HG03469 (cell line): ENCODE data around the gene CXCL10.
"Not testable (repeated sequence)": the region's sequence is repeated elsewhere in the genome, so short reads cannot be mapped to it uniquely, and the experiment has no call there.

ENCODE experiments used
- ATAC-seq: cut with Tn5 transposase; IDR thresholded peaks from one replicate; pipeline ENCODE4 v1.9.1; 2021; ENCODE audit warnings: mild to moderate bottlenecking, moderate library complexity, moderate number of reproducible peaks; ENCODE audit not compliant: unreplicated experiment

CXCL10 gene

DNA sequence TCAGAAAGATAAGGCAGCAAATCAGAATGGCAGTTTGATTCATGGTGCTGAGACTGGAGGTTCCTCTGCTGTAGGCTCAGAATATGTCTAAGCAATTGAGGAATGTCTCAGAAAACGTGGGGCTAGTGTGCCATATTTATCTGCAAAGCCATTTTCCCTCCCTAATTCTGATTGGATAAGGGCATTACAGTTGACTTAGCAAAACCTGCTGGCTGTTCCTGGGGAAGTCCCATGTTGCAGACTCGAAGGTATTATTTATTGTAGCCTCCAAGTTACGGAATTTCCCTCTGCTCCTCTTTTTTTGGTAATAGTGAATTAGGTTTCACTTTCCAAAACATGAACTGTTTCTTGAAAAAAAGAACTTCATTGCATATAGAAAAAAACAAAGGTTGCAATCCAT is at the start of gene CXCL10:
CXCL10 (minus strand) TSS at position 109 of the 400 bp plus-strand sequence; CDS start at position 43, 66 bp downstream.
- no peak for ATAC-seq

DNA sequence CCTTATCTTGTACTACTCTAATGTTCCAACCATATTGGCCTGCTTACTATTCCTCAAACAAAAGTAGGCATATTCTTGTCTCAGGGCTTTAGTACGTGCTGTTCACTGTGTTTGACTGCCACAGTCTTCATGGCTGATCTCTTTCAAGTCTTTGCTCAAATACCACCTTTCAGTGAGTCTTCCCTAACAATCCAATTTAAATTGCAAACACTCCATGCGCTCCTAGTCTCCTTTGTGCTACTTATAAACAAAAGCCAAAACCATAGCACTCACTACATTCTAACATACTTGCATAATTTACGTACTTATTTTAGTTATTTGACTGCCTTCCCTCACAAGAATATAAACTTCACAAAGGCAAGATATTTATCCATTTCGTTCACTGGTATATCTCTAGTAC is 49.5 kb upstream of the CXCL10 start:
- no peak for ATAC-seq

DNA sequence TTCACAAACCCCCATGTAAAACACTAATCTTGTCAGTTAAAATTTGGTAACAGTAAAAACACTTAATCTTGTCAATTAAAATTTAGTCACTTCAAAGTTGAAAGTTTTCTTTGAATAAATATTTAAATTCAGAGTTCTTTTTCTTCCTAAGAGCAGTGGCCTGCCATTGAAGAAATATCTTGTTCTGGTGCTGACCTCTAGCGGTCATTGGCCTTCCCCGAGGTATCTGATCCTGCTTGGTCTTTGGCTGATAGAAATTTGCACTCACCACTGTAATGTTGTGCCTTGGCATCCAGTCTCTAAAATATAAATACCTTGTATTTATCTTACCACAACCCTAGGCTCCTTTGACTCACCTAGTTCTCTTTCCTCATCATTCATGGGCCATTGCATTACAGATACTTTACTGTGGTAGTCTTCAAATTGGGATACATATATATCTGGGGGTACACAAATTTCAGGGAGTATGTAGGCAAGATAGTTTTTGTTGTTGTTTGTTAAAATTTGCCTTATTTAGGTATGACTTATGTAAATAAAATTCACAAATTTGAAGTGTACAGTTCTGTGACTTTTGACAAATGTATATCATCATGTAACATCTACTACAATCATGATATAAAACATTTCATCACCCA is 44.5 kb upstream of the CXCL10 start:
- ATAC-seq = peak; percentile 67

DNA sequence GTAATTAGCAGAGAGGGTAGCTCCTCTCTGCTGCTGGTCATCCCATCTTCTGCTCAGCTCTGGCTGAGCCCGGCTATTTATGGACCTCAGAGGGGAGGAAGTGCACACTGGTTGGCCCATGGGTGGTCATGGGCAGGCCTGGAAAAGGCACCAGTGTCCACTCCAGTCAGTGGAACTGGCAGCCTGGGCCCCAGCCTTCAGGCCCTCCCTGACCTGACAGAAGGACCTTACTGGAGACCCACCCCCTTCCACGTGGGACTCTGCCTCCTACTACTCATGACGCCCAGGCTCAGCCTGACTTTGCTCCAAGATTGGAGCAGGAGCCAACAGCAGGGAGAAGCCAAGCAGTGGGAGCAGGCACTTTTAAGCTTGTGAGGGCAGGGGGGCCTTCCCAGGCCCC is 43.2 kb upstream of the CXCL10 start:
- no peak for ATAC-seq

- peak; percentile 49 for ATAC-seq
Observed at GRCh38 chr4:76061982-76062381, 38.7 kb upstream of the CXCL10 start.

DNA sequence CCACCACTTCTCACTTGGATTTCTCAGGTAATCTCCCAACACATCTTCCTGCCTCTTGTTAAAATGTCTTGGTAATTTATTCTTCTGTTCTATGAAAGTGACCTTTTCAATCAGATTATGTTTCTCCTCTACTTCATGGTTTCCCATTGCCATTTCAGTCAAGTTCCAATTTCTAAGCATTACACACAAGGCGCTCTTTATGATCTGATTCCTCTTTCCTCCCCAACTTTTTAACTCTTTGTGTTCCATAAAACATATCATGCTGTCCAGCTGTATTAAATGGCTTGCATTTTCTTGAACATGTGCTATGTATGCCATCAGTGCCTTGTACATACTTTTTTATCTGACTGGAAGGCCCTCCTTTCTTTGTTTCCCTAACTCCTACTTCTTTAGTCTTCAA is 38.1 kb upstream of the CXCL10 start:
- no peak for ATAC-seq

DNA sequence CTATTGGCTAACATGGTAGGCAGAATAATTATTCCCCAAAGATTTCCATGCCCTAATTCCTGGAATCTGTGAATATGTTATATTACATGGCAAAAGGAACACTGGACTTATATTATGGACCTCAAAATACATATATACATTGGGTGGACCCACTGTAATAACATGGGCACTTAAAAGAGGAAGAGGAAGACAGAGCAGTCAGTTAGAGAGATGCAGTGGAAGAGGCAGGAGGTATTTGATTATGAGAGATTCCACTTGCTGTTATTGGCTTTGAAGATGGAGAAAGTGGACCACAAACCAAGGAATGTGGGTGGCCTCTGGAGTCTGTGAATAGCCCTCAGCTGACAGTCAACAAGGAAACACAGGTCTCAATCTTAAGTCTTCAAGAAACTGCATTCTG is 37.2 kb upstream of the CXCL10 start:
- no peak for ATAC-seq

DNA sequence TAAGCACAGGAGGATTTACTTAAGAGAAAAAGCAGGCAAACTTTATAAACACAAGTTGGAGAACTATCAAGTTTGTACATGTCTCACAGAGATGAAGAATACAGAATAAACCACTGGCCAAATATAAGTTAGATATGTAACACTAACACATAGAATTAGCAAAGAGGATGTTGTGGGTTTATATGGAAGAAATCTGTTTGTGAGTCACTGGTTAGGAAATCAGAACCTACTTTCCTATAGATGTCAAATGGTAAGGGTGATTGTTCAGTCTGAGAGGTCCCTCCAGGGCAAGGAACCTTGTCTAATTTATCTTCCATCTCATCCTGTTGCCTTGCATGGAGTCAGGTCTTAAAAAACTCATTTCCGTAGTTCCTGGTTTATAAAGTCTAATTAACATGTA is 36.5 kb upstream of the CXCL10 start:
- ATAC-seq = no peak

DNA sequence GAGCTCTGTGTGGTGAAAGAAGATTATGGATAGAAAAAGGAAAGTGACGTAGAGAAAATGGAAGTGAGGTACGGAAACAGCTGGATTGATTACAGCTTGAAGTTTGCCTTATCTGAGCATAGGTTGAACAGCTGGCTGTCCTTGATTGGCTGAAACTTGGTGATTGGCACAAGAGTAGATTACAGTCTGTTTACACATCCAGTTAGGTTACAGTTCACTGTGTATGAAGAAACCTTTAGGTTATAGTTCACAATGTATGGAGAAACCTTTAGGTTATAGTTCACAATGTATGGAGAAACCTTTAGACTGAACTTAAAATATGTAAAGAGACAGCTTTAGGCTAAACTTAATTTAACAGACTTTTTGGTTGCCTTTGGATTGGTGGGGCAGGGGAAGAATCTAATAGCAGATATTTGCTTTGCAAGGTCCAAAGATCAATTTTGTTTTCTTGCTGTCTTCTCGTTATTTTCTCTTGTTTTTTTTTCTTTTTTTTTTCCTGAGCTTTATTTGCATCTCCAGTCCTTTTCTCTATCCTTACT is 35.7 kb upstream of the CXCL10 start:
- ATAC-seq = no peak

- peak; percentile 34 for ATAC-seq
Observed at GRCh38 chr4:76058302-76058701, 35.0 kb upstream of the CXCL10 start.

DNA sequence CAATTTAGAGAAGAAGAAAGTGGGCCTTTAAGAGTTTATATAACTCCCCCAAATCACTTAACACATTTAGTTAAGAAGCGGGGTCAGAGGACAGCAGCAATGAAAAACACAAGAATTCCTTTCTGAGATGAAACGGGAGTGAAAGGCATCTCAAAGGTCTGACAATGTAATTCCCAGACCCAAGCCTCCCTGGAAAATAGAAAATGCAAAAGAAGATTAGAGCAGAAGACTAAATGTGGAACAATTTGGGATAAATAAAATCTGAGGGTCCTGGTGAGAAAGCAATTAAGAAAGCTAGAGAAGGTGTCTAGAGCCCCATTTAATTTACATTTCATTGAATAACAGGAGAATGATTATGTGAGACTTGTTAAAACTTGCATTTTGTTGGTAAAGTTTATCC is 32.1 kb upstream of the CXCL10 start:
- ATAC-seq = no peak

GRCh38 chr4:76055016-76055415 is 31.7 kb upstream of the CXCL10 start:
- peak; percentile 93 for ATAC-seq

GRCh38 chr4:76053730-76054129 is 30.4 kb upstream of the CXCL10 start:
- no peak for ATAC-seq

DNA sequence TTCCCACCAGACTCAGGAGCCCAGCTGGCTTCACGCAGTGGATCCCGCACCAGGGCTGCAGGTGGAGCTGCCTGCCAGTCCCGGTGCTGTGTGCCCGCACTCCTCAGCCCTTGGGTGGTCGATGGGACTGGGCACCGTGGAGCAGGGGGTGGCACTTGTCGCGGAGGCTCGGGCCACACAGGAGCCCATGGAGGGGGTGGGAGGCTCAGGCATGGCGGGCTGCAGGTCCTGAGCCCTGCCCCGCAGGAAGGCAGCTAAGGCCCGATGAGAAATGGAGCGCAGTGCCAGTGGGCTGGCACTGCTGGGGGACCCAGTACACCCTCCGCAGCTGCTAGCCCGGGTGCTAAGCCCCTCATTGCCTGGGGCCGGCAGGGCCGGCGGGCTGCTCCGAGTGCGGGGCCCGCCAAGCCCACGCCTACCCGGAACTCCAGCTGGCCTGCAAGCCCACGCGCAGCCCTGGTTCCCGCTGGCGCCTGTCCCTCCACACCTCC is 27.3 kb upstream of the CXCL10 start:
- not testable (repeated sequence) for ATAC-seq

DNA sequence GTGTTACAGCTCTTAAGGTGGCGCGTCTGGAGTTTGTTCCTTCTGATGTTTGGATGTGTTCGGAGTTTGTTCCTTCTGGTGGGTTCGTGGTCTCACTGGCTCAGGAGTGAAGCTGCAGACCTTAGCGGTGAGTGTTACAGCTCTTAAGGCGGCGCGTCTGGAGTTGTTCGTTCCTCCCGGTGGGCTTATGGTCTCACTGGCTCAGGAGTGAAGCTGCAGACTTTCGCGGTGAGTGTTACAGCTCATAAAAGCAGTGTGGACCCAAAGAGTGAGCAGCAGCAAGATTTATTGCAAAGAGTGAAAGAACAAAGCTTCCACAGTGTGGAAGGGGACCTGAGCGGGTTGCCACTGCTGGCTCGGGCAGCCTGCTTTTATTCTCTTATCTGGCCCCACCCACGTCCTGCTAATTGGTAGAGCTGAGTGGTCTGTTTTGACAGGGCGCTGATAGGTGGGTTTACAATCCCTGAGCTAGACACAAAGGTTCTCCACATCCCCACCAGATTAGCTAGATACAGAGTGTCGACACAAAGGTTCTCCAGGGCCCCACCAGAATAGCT is 26.6 kb upstream of the CXCL10 start:
- ATAC-seq = not testable (repeated sequence)

DNA sequence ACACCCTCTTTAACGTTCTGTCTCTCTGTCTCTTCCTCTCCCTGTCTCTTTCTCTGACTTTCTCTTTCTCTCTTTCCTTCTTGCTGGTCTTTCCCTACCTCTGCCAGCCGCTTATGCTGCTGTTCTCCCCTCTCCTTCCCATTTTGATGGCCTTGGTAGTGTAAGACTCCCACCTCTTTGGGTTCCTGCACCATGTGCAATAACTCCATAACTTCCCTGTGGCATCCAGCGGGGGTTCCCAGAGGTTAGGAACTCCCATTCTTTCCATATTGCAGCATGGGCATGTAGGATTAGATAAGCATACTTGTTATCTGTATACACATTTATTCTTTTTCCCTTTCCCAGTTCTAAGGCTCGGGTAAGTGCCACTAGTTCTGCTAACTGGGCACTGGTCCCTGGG is 21.4 kb upstream of the CXCL10 start:
- ATAC-seq = not testable (repeated sequence)

DNA sequence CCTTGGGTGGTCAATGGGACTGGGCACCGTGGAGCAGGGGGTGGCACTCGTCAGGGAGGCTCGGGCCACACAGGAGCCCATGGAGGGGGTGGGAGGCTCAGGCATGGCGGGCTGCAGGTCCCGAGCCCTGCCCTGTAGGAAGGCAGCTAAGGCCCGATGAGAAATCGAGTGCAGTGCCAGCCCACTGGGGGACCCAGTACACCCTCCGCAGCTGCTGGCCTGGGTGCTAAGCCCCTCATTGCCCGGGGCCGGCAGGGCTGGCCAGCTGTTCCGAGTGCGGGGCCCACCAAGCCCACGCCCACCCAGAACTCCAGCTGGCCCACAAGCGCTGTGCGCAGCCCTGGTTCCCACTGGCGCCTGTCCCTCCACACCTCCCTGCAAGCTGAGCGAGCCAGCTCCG is 20.0 kb upstream of the CXCL10 start:
- ATAC-seq = not testable (repeated sequence)

DNA sequence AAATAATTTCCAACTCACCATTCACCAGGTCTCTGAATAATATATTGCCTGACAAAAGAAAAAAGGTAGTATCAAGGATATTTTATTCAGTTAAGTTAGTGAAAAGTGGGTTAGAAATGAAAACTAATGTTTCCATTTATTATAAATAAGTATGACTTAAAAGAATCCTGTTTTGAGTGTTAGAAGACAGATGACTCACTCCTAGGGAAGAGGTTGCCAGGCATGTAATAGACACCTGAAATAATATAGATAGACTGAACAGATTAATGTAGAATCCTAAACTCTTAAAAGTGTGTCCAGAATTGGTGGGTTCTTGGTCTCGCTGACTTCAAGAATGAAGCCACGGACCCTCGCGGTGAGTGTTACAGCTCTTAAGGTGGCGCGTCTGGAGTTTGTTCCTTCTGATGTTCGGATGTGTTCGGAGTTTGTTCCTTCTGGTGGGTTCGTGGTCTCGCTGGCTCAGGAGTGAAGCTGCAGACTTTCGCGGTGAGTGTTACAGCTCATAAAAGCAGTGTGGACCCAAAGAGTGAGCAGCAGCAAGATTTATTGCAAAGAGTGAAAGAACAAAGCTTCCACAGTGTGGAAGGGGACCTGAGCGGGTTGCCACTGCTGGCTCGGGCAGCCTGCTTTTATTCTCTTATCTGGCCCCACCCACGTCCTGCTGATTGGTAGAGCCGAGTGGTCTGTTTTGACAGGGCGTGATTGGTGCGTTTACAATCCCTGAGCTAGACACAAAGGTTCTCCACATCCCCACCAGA is 19.1 kb upstream of the CXCL10 start:
- ATAC-seq = not testable (repeated sequence)

GRCh38 chr4:76036855-76037254 is 13.6 kb upstream of the CXCL10 start:
- ATAC-seq = no peak

DNA sequence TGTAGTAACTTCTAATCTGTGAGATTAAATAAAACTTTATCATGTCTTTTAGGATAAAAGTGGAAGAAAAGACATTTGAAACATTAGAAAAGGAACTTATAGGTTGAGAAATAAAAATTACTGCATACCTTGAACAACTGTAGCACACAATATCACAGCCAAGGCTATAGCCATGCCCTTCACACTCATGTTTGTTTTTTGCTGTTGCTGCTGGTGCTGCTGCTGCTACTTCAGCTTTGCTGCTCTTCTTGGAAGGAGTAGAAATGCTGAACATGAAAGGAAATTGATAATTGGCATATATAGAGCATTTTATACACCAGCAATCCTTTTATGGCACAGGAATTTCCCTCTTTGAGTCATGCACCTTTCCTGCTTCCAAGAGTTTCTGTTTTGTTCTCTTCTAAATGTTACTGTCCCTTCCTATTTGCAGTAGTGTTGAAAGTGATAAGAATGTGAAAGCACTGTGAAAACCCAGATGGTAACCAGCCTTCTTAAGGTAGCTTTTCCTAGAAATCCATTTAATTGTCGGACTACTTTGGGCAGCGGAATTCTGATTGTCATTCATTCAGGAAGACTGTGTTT is 12.6 kb upstream of the CXCL10 start, which contains the start of gene CXCL11:
CXCL11 (minus strand) TSS at position 272 of the 582 bp plus-strand sequence; CDS start at position 189, 83 bp downstream.
- ATAC-seq = no peak

DNA sequence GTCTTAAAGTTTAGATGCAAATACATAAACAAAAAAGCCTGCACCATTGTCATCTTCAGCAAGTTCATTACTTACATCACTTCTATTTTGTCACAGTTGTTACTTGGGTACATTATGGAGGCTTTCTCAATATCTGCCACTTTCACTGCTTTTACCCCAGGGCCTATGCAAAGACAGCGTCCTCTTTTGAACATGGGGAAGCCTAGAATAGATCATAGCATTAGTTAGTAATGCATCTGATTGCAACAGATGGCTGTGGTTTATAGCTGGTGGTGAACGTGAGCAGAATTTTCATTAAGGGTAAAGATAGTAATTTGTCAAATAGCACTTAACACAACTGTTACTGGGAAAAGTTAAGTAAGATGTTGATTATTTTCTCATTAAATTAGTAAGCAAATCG is 11.8 kb upstream of the CXCL10 start:
- ATAC-seq = no peak
